Uterus (tissue), 2 donors: ENCODE data around the gene SLC44A1.

Source experiments
- POLR2A ChIP-seq, 2 donors: fragments of 450-650 bp; IDR thresholded peaks; one replicate each; pipeline ENCODE4 v1.6.1; 2016; ENCODE audit warnings: antibody characterized with exemption in 2 of 2, mild to moderate bottlenecking in 1 of 2, moderate library complexity in 1 of 2
- TF ChIP-seq, protein P1 (sequence below), 4 experiments: fragments of 200-600 bp in 2 of 4; fragments of 450-650 bp in 2 of 4; sonication (generic) in 2 of 4; IDR thresholded peaks; one replicate each; pipeline ENCODE4 v1.5.1; 2016 to 2019; ENCODE audit warnings: antibody characterized with exemption in 4 of 4, mild to moderate bottlenecking in 2 of 4, moderate library complexity in 1 of 4

DNA sequence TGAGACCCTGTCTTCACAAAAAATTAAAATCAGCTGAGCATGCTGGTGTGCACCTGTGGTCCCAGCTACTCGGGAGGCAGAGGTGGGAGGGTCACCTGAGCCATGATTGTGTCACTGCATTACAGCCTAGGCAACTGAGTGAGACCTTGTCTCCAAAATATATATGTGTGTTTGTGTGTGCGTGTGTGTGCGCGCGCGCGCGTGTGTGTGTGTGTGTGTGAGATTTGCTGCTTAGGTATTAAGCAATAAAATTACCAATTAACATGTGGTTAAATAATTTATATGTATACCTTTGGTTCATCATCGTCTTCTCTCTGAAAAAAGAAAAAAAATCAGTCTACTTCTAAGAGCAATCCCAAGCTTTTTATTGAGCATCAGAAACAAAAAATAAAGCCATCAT, 117.4 kb downstream of the SLC44A1 start:
- no peak for TF ChIP-seq POLR2A (IDR thresholded peaks at IDR 0.05)
- TF ChIP-seq, protein P1, sequence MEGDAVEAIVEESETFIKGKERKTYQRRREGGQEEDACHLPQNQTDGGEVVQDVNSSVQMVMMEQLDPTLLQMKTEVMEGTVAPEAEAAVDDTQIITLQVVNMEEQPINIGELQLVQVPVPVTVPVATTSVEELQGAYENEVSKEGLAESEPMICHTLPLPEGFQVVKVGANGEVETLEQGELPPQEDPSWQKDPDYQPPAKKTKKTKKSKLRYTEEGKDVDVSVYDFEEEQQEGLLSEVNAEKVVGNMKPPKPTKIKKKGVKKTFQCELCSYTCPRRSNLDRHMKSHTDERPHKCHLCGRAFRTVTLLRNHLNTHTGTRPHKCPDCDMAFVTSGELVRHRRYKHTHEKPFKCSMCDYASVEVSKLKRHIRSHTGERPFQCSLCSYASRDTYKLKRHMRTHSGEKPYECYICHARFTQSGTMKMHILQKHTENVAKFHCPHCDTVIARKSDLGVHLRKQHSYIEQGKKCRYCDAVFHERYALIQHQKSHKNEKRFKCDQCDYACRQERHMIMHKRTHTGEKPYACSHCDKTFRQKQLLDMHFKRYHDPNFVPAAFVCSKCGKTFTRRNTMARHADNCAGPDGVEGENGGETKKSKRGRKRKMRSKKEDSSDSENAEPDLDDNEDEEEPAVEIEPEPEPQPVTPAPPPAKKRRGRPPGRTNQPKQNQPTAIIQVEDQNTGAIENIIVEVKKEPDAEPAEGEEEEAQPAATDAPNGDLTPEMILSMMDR (IDR thresholded peaks at IDR 0.05), result no peak
